DLD1 (cell line): ENCODE measurements around the gene TMOD1.
"Not testable (repeated sequence)": the region's sequence is repeated elsewhere in the genome, so short reads cannot be mapped to it uniquely, and the experiment has no call there.

Source experiments
- in situ Hi-C: cut with HindIII; loops from 2 replicates; pipeline ENCODE4 v1.10.0; 2017; ENCODE audit warnings: low sequenced_read_pairs

Gene TMOD1

GRCh38 chr9:97586909-97587308 is 85.4 kb downstream of the TMOD1 start:
- in situ Hi-C loops = not testable (repeated sequence)

DNA sequence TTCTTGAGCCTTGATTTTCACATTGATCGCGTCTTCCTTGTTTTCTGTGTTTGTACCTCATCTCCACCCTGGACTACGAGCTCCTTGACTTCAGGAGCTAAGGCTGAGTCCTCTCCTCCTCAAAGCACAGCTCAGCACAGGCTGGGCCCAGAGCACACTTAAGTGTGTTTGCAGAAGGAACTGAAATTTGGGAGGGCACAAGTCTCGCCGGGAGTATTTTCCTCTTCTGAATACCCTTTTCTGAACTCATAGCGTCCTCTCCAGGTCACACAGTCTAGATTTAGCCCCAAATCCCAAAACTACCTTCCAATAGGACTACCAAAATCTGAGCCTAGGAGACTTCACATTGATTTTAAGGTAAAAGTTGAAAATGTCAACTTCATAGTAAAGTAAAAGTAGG is 90.1 kb downstream of the TMOD1 start:
- in situ Hi-C loops = no loop called here

DNA sequence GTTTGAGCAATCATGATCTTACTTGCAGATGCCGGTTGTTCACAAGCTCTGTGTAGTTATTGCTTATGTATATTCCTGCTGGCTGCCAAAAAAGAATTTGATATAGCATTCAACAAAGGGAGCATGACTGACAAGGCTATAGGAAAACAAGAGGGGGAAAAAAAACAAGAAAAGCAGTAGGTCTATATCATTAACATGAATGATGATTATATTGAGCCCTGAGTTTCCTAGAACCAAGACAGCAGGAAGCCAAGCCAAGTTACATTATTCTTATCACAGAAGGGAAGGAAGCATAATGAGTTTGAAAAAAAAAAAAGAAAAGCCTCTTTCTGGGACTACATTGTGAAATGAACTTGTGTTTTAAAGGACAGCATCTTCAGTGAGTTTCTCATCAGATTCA is 90.7 kb downstream of the TMOD1 start:
- in situ Hi-C loops = no loop called here

DNA sequence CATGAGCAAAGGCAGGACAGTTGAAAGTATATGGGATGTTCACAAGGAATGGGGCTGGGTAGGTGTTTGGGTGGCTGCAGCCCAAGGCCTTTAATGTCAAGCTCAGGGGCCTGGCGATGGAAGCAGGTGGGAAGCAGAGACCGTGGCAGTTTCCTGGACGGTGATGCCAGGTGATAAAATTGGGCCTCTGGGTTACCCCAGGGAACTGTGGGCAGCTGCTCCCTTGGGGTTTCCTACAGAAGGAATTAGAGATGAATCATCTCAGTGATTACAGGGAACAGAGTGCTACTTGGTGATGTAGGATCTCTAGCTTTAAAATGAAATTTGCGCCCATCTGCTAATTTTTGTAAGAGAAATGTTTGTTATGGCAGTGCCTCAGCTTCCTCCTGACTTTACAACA is 92.5 kb downstream of the TMOD1 start:
- in situ Hi-C loops = no loop called here

- in situ Hi-C loops = no loop called here
Measured at GRCh38 chr9:97594381-97594921, 93.0 kb downstream of the TMOD1 start.

DNA sequence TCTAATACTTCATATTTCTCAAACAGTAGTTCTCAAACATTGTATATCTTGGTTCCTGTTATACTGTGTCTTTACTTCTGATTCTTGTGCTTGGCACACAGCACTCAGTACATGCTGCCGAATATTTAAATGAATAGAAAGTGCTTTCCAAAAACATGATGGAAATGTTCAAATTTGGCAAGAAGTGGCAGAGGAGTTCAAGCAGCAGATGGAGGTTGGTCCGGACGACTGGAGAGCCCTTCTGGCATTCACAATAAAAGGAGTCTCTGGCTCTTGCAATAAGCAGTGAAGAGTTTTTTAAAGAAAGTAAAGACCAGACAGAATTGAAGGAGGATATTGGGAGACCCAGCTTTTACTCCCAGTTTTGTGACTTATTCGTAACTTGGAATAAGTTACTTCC is 95.4 kb downstream of the TMOD1 start:
- in situ Hi-C loops = no loop called here

- in situ Hi-C loops = no loop called here
Measured at GRCh38 chr9:97598461-97599288, 97.2 kb downstream of the TMOD1 start.

DNA sequence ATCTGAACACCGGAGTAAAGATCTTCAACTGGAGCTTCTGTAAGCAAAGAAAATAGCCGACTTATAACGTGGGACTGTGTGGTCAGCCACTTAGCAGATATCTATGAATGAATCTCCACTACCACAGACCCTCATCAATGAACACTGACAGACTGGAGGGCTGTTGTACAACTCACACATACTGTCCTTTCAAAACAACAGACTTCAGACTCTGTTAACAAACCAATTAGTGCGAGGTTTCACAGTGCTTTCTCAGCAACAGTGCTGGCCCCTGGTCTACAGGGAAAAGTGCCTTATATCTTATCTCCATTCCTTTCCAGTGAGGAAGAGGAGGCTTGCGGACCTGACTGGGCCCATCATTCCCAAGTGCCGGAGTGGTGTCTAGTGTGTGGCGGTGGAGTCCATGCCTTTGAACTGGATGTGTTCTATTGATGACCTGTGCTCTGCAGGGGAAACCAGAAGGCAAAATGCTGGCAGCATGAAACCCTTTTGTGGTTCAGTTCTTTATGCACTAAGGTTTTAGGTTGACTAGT is 97.9 kb downstream of the TMOD1 start:
- in situ Hi-C loops = no loop called here

- in situ Hi-C loops = loop anchor here (25.0 kb wide), 1 partner anchor 738 kb away; the partner anchor contains the start of gene ZNF782
Measured at GRCh38 chr9:97600531-97601227, 99.2 kb downstream of the TMOD1 start.

DNA sequence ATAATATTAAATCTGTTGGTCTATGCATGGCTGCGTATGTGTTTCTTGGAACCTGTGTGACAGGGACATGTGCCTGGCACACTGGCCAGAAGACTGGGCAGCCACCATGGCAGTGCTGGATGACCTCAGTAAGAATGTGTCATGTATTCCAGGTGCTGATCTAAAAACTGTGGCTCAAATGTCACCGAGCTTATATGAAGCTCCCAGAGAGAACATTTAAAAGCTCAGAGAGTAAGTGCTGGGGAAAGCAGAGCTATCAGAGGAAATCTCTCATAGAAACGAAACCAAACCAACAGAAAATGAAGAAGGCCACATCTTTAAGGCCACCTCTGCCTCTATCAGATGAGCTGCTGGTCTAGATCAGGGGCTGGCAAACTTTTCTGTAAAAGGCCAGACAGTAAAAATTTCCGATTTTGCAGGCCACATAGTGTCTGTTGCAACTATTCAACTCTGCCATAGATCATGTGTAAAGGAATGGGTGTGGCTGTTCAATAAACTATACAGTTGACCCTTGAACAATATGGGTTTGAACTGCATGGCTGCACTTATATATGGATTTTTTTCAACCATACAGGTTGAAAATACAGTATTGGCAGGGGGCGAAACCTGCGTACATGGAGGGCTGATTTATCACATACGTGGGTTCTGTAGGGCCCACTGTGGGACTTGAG is 99.9 kb downstream of the TMOD1 start:
- in situ Hi-C loops = loop anchor here (25.0 kb wide), 1 partner anchor 739 kb away; the partner anchor contains the start of gene ZNF782

DNA sequence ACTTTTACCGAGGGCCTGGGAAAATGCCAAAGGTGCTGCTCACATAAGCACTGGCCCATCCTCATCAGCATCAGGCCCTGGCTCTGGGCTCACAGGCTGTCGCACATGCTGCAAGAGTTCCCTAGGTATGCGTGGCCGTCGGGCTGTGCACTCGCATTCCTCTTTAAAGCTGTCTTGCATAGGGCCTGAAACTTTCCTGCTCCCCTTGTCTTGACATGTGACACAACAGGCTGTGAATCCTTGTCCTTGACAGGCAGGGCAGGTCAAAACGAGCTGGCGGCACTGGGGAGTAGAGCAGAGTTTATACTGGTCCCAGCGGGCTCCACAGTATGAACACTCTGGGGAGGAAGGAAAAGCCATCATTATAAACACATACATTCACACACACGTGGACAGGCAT is 101.0 kb downstream of the TMOD1 start:
- in situ Hi-C loops = loop anchor here (25.0 kb wide), 1 partner anchor 740 kb away; the partner anchor contains the start of gene ZNF782

- in situ Hi-C loops = loop anchor here (25.0 kb wide), 1 partner anchor 743 kb away; the partner anchor contains the start of gene ZNF782
Measured at GRCh38 chr9:97604901-97605645, 103.6 kb downstream of the TMOD1 start.

- in situ Hi-C loops = loop anchor here (10.0 to 25.0 kb wide), 2 partner anchors 151 to 753 kb away; partner anchors contain the start of gene ZNF782
Measured at GRCh38 chr9:97615439-97616072, 114.1 kb downstream of the TMOD1 start.

DNA sequence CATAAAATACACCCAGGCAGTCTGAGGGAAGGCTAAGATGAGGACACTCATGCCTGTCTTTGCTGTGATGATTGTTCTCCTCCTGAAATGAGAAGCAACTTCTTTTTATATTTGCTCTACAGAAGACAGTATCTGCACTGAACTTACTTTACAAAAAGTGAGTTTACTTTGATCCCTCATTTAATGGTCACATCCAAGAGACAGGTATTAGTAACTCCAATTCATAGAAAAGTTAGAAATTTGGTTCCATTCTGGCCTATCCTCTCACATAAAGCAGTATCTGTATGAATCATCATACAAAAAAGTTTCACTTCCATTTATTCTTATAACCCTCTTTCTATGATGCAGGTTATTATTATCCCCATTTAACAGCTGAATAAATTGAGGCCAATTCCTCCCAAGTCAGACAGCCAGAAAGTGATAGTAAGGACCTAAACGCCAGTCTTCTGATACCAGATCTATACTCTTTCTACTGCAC is 116.5 kb downstream of the TMOD1 start:
- in situ Hi-C loops = loop anchor here (10.0 to 25.0 kb wide), 2 partner anchors 153 to 756 kb away; partner anchors contain the start of gene ZNF782

DNA sequence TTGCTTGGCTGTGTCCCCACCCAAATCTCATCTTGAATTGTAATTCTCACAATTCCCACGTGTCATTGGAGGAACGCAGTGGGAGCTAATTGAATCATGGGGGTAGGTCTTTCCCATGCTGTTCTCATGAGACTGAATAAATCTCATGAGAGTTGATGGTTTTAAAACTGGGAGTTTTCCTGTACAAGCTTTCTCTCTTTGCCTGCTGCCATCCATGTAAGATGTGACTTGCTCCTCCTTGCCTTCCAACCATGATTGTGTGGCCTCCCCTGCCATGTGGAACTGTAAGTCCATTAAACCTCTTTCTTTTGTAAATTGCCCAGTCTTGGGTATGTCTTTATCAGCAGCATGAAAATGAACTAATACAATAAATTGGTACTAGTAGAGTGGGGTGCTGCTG is 118.6 kb downstream of the TMOD1 start:
- in situ Hi-C loops = loop anchor here (25.0 kb wide), 1 partner anchor 758 kb away; the partner anchor contains the start of gene ZNF782

GRCh38 chr9:97622483-97622882 is 121.0 kb downstream of the TMOD1 start:
- in situ Hi-C loops = loop anchor here (25.0 kb wide), 1 partner anchor 760 kb away; the partner anchor contains the start of gene ZNF782

DNA sequence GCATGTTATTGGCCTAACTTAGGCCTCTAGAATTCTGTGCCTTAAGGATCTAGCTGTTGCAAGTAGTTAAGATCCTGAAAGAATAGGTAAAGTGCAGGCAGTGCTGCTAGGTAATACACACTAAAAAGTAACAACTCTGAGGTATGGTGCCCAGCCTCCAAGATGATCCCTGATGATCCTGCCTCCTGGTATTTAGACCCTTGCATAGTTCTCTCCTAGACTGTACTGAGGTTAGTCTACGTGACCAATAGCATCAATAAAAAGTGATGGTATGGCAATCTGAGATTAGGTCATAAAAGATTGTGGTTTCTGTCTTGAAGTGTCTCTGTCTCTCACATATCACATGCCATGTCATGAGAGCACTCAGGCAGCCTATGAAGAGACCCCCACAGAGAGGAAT is 122.5 kb downstream of the TMOD1 start:
- in situ Hi-C loops = loop anchor here (25.0 kb wide), 1 partner anchor 762 kb away; the partner anchor contains the start of gene ZNF782

DNA sequence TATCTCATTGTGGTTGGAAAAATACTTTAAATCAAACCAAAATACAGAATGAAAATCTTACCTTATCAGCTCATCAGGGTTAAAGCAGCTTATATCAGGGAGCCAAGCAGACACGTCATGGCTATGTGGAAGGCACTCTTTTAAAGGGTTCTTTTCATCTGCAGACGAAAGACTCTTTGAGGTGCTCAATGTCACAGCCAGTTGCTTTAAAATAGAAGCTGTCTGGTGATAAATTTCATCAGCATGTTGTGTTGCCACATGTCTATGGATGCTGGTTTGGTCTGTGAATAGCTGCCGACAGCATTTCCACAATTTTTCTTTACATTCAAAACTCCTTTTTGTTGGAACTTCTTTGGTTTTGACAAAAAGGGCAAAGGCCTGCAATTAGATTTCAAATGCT is 124.2 kb downstream of the TMOD1 start:
- in situ Hi-C loops = no loop called here

- in situ Hi-C loops = no loop called here
Measured at GRCh38 chr9:97627624-97628023, 126.2 kb downstream of the TMOD1 start.
